HG02763 (cell line): ENCODE measurements around the gene STK35.
"Not testable (repeated sequence)": the region's sequence is repeated elsewhere in the genome, so short reads cannot be mapped to it uniquely, and the experiment has no call there.

ENCODE experiments used
- ATAC-seq: cut with Tn5 transposase; IDR thresholded peaks from one replicate; pipeline ENCODE4 v1.9.1; 2021; ENCODE audit warnings: mild to moderate bottlenecking, moderate library complexity; ENCODE audit not compliant: unreplicated experiment

Gene STK35

GRCh38 chr20:2179233-2179580 lies 77.6 kb downstream of the STK35 start:
- ATAC-seq, result no peak

- ATAC-seq, result no peak
Measured at GRCh38 chr20:2179949-2180348, 78.3 kb downstream of the STK35 start.

DNA sequence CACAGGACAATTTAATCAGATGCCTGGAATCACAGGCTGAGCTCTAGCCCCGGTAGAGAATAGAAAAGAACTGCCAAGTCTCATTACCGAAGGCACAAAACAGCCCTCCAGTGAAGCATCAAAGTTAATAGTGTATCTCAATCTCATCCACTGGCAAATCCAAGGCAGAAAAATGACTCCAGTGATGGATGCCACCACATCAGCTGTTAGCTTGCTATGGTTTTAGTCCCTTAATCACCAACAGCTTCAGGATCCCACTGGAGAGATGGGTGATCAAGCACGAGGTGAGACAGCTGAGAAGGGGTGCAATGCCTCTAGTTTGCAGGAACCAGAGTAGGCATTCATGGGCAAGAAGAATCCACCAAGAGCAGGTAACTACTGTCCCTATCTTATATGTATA lies 81.8 kb downstream of the STK35 start:
- ATAC-seq, result no peak

GRCh38 chr20:2184933-2185332 lies 83.3 kb downstream of the STK35 start:
- ATAC-seq, result not testable (repeated sequence)

GRCh38 chr20:2195614-2196013 lies 94.0 kb downstream of the STK35 start:
- ATAC-seq, result no peak

- ATAC-seq, result no peak
Measured at GRCh38 chr20:2197166-2197565, 95.5 kb downstream of the STK35 start.
